ENCODE results near the gene RAB4A.
"Not testable (repeated sequence)": the region's sequence is repeated elsewhere in the genome, so short reads cannot be mapped to it uniquely, and the experiment has no call there.

- TF ChIP-seq RBBP5 (conservative IDR thresholded peaks at IDR 0.05); POLR2A (IDR thresholded peaks at IDR 0.05; ENCODE audit: low read depth, low read length); CTCF (IDR thresholded peaks at IDR 0.05 in 2 of 3, conservative IDR thresholded peaks at IDR 0.05 in 1 of 3; ENCODE audit: control insufficient read depth in 2 of 3, extremely low read depth in 1 of 3, insufficient read depth in 1 of 3, low read depth in 3 of 3, low read length in 3 of 3); EP300 (IDR thresholded peaks at IDR 0.05; ENCODE audit: borderline replicate concordance in 1 of 2, control insufficient read depth in 1 of 2, low read depth in 2 of 2, low read length in 2 of 2); REST (IDR thresholded peaks at IDR 0.05; ENCODE audit: low read depth, low read length); RAD21 (IDR thresholded peaks at IDR 0.05; ENCODE audit: insufficient read depth, low read depth, low read length); EZH2 (IDR thresholded peaks at IDR 0.05; ENCODE audit: borderline replicate concordance, control insufficient read depth, low read depth, low read length): not testable (repeated sequence)
Measured at GRCh38 chr1:229291686-229292085, 20.8 kb downstream of the RAB4A start.
